SK-N-SH treated with all-trans-retinoic acid at 6 μM for 48 hours (cell line): Measurements from ENCODE around the gene VIP.
A peak's percentile ranks its signal among the peaks of the same experiment; 100 is the strongest.

ENCODE experiments used
- ATAC-seq: fragments of 200-7000 bp; cut with Tn5 transposase; 3 replicates; pipeline ENCODE4 v1.9.1; 2020; ENCODE audit warnings: mild to moderate bottlenecking, moderate library complexity
- ARNTL ChIP-seq: fragments of 450-650 bp; formaldehyde crosslinking; IDR thresholded peaks from 2 replicates; pipeline ENCODE4 v1.5.0; 2020; ENCODE audit warnings: low read depth, mild to moderate bottlenecking, moderate library complexity, borderline replicate concordance
- BACH2 ChIP-seq: fragments of 250-450 bp; sonication (Bioruptor Pico); IDR thresholded peaks from 2 replicates; pipeline ENCODE4 v1.9.0; 2021; ENCODE audit warnings: mild to moderate bottlenecking, borderline replicate concordance
- CSDC2 ChIP-seq: fragments of 250-450 bp; sonication (Bioruptor Pico); IDR thresholded peaks from 2 replicates; pipeline ENCODE4 v1.5.0; 2020; ENCODE audit warnings: mild to moderate bottlenecking, moderate library complexity
- ESRRG ChIP-seq: fragments of 250-450 bp; sonication (Bioruptor Pico); IDR thresholded peaks from 2 replicates; pipeline ENCODE4 v1.6.1; 2021; ENCODE audit warnings: mild to moderate bottlenecking
- GLIS3 ChIP-seq: fragments of 250-450 bp; sonication (Bioruptor Pico); IDR thresholded peaks from 2 replicates; pipeline ENCODE4 v1.5.0; 2020; ENCODE audit warnings: mild to moderate bottlenecking, moderate library complexity
- OSR1 ChIP-seq: fragments of 250-450 bp; sonication (Bioruptor Pico); IDR thresholded peaks from 2 replicates; pipeline ENCODE4 v1.8.0; 2022; ENCODE audit warnings: moderate library complexity, mild to moderate bottlenecking, inconsistent platforms
- PPARA ChIP-seq: fragments of 250-450 bp; sonication (Bioruptor Pico); IDR thresholded peaks from 2 replicates; pipeline ENCODE4 v1.5.0; 2020; ENCODE audit warnings: mild to moderate bottlenecking, borderline replicate concordance
- RARB ChIP-seq: fragments of 250-450 bp; sonication (Bioruptor Pico); IDR thresholded peaks from 2 replicates; pipeline ENCODE4 v1.8.0; 2021; ENCODE audit warnings: mild to moderate bottlenecking, moderate library complexity
- SNAI2 ChIP-seq: fragments of 250-450 bp; sonication (Bioruptor Pico); IDR thresholded peaks from 2 replicates; pipeline ENCODE4 v1.5.0; 2020; ENCODE audit warnings: mild to moderate bottlenecking, moderate library complexity
- TCF4 ChIP-seq: fragments of 250-450 bp; sonication (Bioruptor Pico); IDR thresholded peaks from 2 replicates; pipeline ENCODE4 v1.8.0; 2021; ENCODE audit warnings: mild to moderate bottlenecking, moderate library complexity, borderline replicate concordance
- ZC3H10 ChIP-seq: fragments of 250-450 bp; sonication (Bioruptor Pico); IDR thresholded peaks from 2 replicates; pipeline ENCODE4 v1.5.1; 2021; ENCODE audit warnings: mild to moderate bottlenecking, moderate library complexity
- ZFP3 ChIP-seq: fragments of 250-450 bp; sonication (Bioruptor Pico); IDR thresholded peaks from 2 replicates; pipeline ENCODE4 v1.5.0; 2020; ENCODE audit warnings: mild to moderate bottlenecking, moderate library complexity
- ZFP30 ChIP-seq: fragments of 450-650 bp; formaldehyde crosslinking; IDR thresholded peaks from 2 replicates; pipeline ENCODE4 v1.5.0; 2022; ENCODE audit warnings: mild to moderate bottlenecking, moderate library complexity
- ZNF565 ChIP-seq: fragments of 450-650 bp; formaldehyde crosslinking; conservative IDR thresholded peaks from 2 replicates; pipeline ENCODE4 v1.5.0; 2020; ENCODE audit warnings: low read depth, mild to moderate bottlenecking, moderate library complexity
- ZNF70 ChIP-seq: fragments of 450-650 bp; formaldehyde crosslinking; IDR thresholded peaks from 2 replicates; pipeline ENCODE4 v1.5.0; 2020; ENCODE audit warnings: mild to moderate bottlenecking, moderate library complexity
- ZNF8 ChIP-seq: fragments of 450-650 bp; formaldehyde crosslinking; IDR thresholded peaks from 2 replicates; pipeline ENCODE4 v1.5.0; 2020; ENCODE audit warnings: mild to moderate bottlenecking, moderate library complexity
- TF ChIP-seq, protein P1 (sequence below): fragments of 250-450 bp; sonication (Bioruptor Pico); IDR thresholded peaks from 2 replicates; pipeline ENCODE4 v1.5.1; 2021; ENCODE audit warnings: mild to moderate bottlenecking, moderate library complexity
- TF ChIP-seq, protein P2 (sequence below): fragments of 250-450 bp; sonication (Bioruptor Pico); IDR thresholded peaks from 2 replicates; pipeline ENCODE4 v1.8.0; 2021; ENCODE audit warnings: low read depth, mild to moderate bottlenecking, moderate library complexity, borderline replicate concordance
- TF ChIP-seq, protein P3 (sequence below): fragments of 250-450 bp; sonication (Bioruptor Pico); IDR thresholded peaks from 2 replicates; pipeline ENCODE4 v1.5.0; 2020; ENCODE audit warnings: mild to moderate bottlenecking, moderate library complexity
- TF ChIP-seq, protein P4 (sequence below): fragments of 250-450 bp; sonication (Bioruptor Pico); IDR thresholded peaks from 2 replicates; pipeline ENCODE4 v1.8.0; 2020; ENCODE audit warnings: mild to moderate bottlenecking, moderate library complexity, borderline replicate concordance

The VIP gene

DNA sequence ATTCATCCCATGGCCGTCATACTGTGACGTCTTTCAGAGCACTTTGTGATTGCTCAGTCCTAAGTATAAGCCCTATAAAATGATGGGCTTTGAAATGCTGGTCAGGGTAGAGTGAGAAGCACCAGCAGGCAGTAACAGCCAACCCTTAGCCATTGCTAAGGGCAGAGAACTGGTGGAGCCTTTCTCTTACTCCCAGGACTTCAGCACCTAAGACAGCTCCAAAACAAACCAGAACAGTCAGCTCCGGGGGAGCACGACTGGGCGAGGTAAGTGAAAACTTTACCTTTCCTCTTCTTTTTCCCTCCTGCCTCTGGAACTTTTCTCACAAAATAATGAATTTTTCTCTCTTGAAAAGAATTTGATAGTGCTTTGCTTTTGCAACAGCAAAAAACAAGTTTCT, at the start of gene VIP:
TSS of gene VIP (plus strand) at position 104 of the 400 bp plus-strand sequence. CDS start 1,381 bp downstream, outside the sequence.
- TF ChIP-seq PPARA (no peak), CSDC2 (CRISPR knock-in tag) (peak; percentile 89; the same call in 1 of the 2 replicates), ZFP30 (CRISPR knock-in tag) (no peak), SNAI2 (CRISPR knock-in tag) (0 out of 2 replicates have a peak, but pooled peaks have one; percentile 23), RARB (CRISPR knock-in tag) (no peak), ESRRG (no peak), ZNF8 (CRISPR knock-in tag) (no peak), ZFP3 (CRISPR knock-in tag) (peak; percentile 59), ZNF70 (CRISPR knock-in tag) (no peak)
- TF ChIP-seq, protein P1, sequence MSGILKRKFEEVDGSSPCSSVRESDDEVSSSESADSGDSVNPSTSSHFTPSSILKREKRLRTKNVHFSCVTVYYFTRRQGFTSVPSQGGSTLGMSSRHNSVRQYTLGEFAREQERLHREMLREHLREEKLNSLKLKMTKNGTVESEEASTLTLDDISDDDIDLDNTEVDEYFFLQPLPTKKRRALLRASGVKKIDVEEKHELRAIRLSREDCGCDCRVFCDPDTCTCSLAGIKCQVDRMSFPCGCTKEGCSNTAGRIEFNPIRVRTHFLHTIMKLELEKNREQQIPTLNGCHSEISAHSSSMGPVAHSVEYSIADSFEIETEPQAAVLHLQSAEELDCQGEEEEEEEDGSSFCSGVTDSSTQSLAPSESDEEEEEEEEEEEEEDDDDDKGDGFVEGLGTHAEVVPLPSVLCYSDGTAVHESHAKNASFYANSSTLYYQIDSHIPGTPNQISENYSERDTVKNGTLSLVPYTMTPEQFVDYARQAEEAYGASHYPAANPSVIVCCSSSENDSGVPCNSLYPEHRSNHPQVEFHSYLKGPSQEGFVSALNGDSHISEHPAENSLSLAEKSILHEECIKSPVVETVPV (CRISPR knock-in tag), result no peak
- TF ChIP-seq, protein P2, sequence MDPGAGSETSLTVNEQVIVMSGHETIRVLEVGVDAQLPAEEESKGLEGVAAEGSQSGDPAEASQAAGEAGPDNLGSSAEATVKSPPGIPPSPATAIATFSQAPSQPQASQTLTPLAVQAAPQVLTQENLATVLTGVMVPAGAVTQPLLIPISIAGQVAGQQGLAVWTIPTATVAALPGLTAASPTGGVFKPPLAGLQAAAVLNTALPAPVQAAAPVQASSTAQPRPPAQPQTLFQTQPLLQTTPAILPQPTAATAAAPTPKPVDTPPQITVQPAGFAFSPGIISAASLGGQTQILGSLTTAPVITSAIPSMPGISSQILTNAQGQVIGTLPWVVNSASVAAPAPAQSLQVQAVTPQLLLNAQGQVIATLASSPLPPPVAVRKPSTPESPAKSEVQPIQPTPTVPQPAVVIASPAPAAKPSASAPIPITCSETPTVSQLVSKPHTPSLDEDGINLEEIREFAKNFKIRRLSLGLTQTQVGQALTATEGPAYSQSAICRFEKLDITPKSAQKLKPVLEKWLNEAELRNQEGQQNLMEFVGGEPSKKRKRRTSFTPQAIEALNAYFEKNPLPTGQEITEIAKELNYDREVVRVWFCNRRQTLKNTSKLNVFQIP, result no peak
- TF ChIP-seq, protein P3, sequence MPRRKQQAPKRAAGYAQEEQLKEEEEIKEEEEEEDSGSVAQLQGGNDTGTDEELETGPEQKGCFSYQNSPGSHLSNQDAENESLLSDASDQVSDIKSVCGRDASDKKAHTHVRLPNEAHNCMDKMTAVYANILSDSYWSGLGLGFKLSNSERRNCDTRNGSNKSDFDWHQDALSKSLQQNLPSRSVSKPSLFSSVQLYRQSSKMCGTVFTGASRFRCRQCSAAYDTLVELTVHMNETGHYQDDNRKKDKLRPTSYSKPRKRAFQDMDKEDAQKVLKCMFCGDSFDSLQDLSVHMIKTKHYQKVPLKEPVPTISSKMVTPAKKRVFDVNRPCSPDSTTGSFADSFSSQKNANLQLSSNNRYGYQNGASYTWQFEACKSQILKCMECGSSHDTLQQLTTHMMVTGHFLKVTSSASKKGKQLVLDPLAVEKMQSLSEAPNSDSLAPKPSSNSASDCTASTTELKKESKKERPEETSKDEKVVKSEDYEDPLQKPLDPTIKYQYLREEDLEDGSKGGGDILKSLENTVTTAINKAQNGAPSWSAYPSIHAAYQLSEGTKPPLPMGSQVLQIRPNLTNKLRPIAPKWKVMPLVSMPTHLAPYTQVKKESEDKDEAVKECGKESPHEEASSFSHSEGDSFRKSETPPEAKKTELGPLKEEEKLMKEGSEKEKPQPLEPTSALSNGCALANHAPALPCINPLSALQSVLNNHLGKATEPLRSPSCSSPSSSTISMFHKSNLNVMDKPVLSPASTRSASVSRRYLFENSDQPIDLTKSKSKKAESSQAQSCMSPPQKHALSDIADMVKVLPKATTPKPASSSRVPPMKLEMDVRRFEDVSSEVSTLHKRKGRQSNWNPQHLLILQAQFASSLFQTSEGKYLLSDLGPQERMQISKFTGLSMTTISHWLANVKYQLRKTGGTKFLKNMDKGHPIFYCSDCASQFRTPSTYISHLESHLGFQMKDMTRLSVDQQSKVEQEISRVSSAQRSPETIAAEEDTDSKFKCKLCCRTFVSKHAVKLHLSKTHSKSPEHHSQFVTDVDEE, result 0 out of 2 replicates have a peak, but pooled peaks have one; percentile 37
- peak; percentile 83 for ATAC-seq

DNA sequence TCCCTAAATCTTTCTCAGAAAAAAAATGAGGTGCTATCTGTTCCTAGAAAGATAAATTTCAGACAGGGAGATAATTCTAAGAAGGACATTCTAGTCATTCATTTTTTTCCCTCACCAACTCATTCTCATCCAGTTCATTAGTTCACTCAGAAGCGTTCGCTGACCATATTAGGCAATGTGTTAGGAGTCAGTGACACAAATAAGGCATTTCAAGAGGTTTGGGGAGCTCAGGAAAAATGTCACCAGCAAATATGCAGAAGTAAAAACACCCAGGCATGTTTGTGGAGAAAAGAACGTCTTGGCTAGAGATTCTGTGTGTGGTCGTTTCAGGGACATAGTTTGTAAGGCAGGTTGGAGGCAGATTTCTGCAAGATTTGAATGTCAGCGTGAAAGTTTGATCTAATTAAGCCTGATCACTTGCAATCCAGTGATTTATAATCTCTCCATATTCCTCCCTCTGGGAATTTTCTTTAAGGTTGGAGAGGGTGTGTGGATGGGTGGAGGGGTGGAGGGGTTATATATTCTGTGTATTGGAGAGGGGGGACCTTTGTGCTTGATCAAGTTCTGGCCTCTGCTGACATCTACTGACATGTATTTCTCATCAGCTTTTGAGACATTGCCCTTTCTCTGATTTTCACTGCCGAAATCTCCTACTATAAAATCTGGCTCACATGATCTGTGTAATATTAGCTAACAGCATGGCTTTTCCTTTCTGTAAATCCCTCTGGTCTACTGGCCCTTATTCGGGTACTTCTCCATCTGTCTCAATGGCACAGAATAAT, 49.3 kb upstream of the VIP start:
- TF ChIP-seq OSR1 (CRISPR knock-in tag) (no peak), BACH2 (CRISPR knock-in tag) (no peak), ARNTL (CRISPR knock-in tag) (no peak), CSDC2 (CRISPR knock-in tag) (no peak), ESRRG (no peak), ZFP3 (CRISPR knock-in tag) (no peak), ZC3H10 (CRISPR knock-in tag) (no peak)
- TF ChIP-seq, protein P1 (CRISPR knock-in tag), result no peak
- TF ChIP-seq, protein P4, sequence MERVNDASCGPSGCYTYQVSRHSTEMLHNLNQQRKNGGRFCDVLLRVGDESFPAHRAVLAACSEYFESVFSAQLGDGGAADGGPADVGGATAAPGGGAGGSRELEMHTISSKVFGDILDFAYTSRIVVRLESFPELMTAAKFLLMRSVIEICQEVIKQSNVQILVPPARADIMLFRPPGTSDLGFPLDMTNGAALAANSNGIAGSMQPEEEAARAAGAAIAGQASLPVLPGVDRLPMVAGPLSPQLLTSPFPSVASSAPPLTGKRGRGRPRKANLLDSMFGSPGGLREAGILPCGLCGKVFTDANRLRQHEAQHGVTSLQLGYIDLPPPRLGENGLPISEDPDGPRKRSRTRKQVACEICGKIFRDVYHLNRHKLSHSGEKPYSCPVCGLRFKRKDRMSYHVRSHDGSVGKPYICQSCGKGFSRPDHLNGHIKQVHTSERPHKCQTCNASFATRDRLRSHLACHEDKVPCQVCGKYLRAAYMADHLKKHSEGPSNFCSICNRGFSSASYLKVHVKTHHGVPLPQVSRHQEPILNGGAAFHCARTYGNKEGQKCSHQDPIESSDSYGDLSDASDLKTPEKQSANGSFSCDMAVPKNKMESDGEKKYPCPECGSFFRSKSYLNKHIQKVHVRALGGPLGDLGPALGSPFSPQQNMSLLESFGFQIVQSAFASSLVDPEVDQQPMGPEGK (CRISPR knock-in tag), result no peak

DNA sequence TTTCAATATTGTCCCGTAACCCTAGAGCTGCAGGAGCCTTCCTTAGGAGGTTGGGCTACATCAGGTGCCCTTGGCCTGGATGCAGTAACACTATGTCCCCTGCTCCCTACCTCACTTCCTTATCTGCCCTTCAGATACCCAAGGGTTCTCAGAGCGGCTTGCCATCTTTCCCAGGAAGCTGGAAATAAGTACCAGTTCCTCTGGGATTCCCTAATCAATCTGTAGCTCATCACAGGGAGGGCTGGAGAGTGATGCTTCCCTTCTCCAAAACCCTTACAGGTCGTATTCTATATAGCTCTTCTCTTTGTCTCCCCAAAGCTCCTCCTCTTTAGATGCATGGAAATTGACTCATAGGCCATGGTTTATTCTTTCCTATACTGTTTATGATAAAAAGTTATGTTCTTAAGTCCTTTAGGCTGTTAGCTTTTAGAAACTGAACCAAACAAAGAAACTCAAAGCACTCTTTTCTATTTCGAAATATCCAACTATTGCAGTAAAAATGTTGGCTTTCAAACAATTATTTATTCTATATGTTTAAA, 48.7 kb upstream of the VIP start:
- peak; percentile 46 for ATAC-seq
- TF ChIP-seq, protein P1 (CRISPR knock-in tag), result no peak
- TF ChIP-seq ZNF565 (CRISPR knock-in tag) (no peak), ZNF70 (CRISPR knock-in tag) (no peak), PPARA (no peak), ARNTL (CRISPR knock-in tag) (no peak), TCF4 (CRISPR knock-in tag) (no peak), ZFP3 (CRISPR knock-in tag) (no peak), GLIS3 (CRISPR knock-in tag) (no peak), ZC3H10 (CRISPR knock-in tag) (no peak), RARB (CRISPR knock-in tag) (no peak), ESRRG (no peak)
- TF ChIP-seq, protein P2, result no peak
- TF ChIP-seq, protein P4 (CRISPR knock-in tag), result no peak

More for the DNA sequence above, 49.3 kb upstream of the VIP start:
- ATAC-seq, result peak; percentile 57
